K562 (cell line): Measurements from ENCODE around the gene ZEB2. TPM values are rescaled to one million over a fixed set of nuclear protein-coding genes. Genes with fewer than 3 reads are reported as not detected.
A peak's percentile ranks its signal among the peaks of the same experiment; 100 is the strongest.

Experiments
- E2F3 ChIP-seq: fragments of 250-450 bp; sonication (Bioruptor Pico); IDR thresholded peaks from 2 replicates; pipeline ENCODE4 v1.4.0; 2020; ENCODE audit warnings: mild to moderate bottlenecking
- EHMT2 ChIP-seq: fragments of 450-650 bp; IDR thresholded peaks from 2 replicates; pipeline ENCODE4 v1.6.1; 2018; ENCODE audit warnings: antibody characterized with exemption
- HSF4 ChIP-seq: fragments of 250-450 bp; sonication (Bioruptor Pico); IDR thresholded peaks from 2 replicates; pipeline ENCODE4 v2.1.2; 2022; ENCODE audit warnings: mild to moderate bottlenecking, moderate library complexity, borderline replicate concordance
- MTA1 ChIP-seq: fragments of 450-650 bp; IDR thresholded peaks from 2 replicates; pipeline ENCODE4 v1.6.1; 2017; ENCODE audit warnings: borderline replicate concordance
- MTA2 ChIP-seq: fragments of 450-650 bp; IDR thresholded peaks from 2 replicates; pipeline ENCODE4 v1.6.1; 2016; ENCODE audit warnings: low read depth
- MYBL2 ChIP-seq, 2 experiments: fragments of 450-650 bp in 1 of 2; sonication (generic) in 1 of 2; formaldehyde crosslinking in 1 of 2; IDR thresholded peaks; 2 replicates each; pipeline versions ENCODE4 v1.6.1 to v1.8.1; 2017 to 2022; ENCODE audit warnings: borderline replicate concordance in 1 of 2, inconsistent platforms in 1 of 2, low read depth in 1 of 2, mild to moderate bottlenecking in 1 of 2, missing genetic modification reagents in 1 of 2, moderate library complexity in 1 of 2
- RAD21 ChIP-seq, 2 experiments: fragments of 250-450 bp in 1 of 2; fragments of 450-650 bp in 1 of 2; sonication (Bioruptor Pico) in 1 of 2; formaldehyde crosslinking in 1 of 2; IDR thresholded peaks in 1 of 2; conservative IDR thresholded peaks in 1 of 2; 2 replicates each; pipeline versions ENCODE4 v1.4.0 to v1.8.0; 2020 to 2022; ENCODE audit warnings: mild to moderate bottlenecking in 2 of 2, moderate library complexity in 1 of 2
- TCF7 ChIP-seq: sonication (generic); IDR thresholded peaks from 2 replicates; pipeline ENCODE4 v1.6.1; 2016; ENCODE audit warnings: antibody characterized with exemption, borderline replicate concordance
- TSC22D4 ChIP-seq: fragments of 450-650 bp; IDR thresholded peaks from 2 replicates; pipeline ENCODE4 v1.6.1; 2016; ENCODE audit warnings: missing genetic modification characterization, missing biosample characterization, control low read depth
- XRCC5 ChIP-seq: fragments of 200-400 bp; formaldehyde crosslinking; IDR thresholded peaks from 2 replicates; pipeline ENCODE4 v1.6.1; 2017; ENCODE audit warnings: low read depth, mild to moderate bottlenecking, low read length
- ZNF12 ChIP-seq: sonication (generic); formaldehyde crosslinking; IDR thresholded peaks from 2 replicates; pipeline ENCODE4 v1.4.0; 2020; ENCODE audit warnings: mild to moderate bottlenecking, missing genetic modification reagents
- ZNF175 ChIP-seq: fragments of 200-800 bp; sonication (Bioruptor generic); IDR thresholded peaks from 2 replicates; pipeline ENCODE4 v1.6.1; 2016; ENCODE audit warnings: low read depth, mild to moderate bottlenecking, missing genetic modification characterization, missing compliant biosample characterization
- ZNF354B ChIP-seq: fragments of 250-450 bp; sonication (Bioruptor Pico); IDR thresholded peaks from 2 replicates; pipeline ENCODE4 v1.4.0; 2020
- ZNF444 ChIP-seq: fragments of 250-450 bp; sonication (Bioruptor Pico); IDR thresholded peaks from 2 replicates; pipeline ENCODE4 v1.4.0; 2020; ENCODE audit warnings: mild to moderate bottlenecking, moderate library complexity
- ZNF644 ChIP-seq: fragments of 200-800 bp; sonication (Bioruptor generic); IDR thresholded peaks from 2 replicates; pipeline ENCODE4 v1.6.1; 2016; ENCODE audit warnings: low read depth, missing genetic modification characterization, missing compliant biosample characterization
- polyA plus RNA-seq, 8 experiments: library from polyadenylated mRNA; depleted of rRNA in 4 of 8; stranded (reverse) in 5 of 8; unstranded in 3 of 8; fragments of >200 nt; fragmentation: Nextera tagmentation in 2 of 8; fragmentation: Illumina TruSeq in 1 of 8; extraction: Ambion mirVana in 2 of 8; extraction: Trizol in 1 of 8; gene quantifications; 2 replicates each; pipeline versions ENCODE4 v1.2.1 to v1.2.3, GENCODE V29; 2011 to 2014; ENCODE audit warnings: inconsistent platforms in 1 of 8, missing spikeins in 1 of 8
- total RNA-seq, 7 experiments: library from RNA; depleted of rRNA in 6 of 7; stranded (reverse); fragments of >200 nt in 6 of 7; fragmentation: Illumina TruSeq in 2 of 7; extraction: Trizol in 2 of 7; gene quantifications; 2 replicates each; pipeline versions ENCODE4 v1.2.1 to v1.2.3, GENCODE V29; 2011 to 2021; ENCODE audit warnings: low replicate concordance in 1 of 7
- TF ChIP-seq, protein P1 (sequence below): sonication (generic); formaldehyde crosslinking; IDR thresholded peaks from 2 replicates; pipeline ENCODE4 v1.8.1; 2023; ENCODE audit warnings: mild to moderate bottlenecking, missing genetic modification reagents
- TF ChIP-seq, protein P2 (sequence below), 2 experiments: fragments of 450-650 bp in 1 of 2; sonication (generic) in 1 of 2; formaldehyde crosslinking in 1 of 2; IDR thresholded peaks; 2 replicates each; pipeline versions ENCODE4 v1.7.1 to v1.9.0; 2016 to 2022; ENCODE audit warnings: inconsistent platforms in 1 of 2, mild to moderate bottlenecking in 1 of 2, missing genetic modification reagents in 1 of 2

Gene ZEB2
- total and polyA plus RNA-seq, 9 of the 15 experiments (the other 6 are each of a cell fraction or from before 2014, with no cell fraction given) = 15.1 to 113 (median 72.3) TPM

DNA sequence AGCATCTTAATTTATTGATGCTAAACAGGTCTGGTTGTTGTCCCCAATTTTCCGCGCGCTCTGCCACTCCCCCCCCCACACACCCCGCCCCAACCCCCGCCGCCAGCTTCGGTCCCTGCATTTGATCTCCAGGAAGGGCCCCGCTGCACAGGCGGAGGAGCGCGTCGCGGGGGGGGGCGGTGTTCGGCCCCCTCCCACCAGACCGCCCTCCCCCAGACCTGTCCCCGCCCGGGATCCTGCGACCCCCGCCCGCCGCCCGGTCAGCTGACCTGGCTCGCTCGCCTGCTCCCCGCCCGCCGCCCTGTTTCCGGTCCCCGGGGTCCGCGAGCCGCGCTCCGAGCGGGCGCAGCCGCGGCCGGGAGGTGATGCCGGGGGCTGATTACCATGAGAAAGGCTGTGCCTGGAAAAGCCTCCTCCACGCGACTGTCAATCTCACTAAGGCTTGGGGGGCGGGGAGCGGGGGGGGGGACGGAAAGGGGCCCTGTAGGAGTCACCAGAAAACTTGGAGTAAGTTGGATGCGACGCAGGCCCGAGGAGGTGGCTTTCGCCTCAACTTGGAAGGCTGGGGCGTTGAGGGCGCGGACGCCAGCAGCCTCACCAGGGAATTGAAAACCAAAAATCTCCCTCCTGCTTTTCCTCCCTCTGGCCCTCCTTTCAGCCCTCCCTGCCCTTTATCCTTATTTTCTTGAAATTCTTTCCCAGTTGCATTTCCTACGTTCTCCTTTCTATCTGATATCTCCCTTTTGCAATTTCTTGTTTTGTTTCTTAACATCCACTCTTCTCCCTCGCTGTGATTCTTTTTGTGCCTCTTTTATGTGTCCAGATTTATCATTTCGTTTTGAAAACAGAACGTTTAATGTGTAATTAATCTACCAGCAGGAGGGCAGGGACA, 4.4 kb upstream of the ZEB2 start (continued):
- no peak for TF ChIP-seq RAD21 (CRISPR knock-in tag; conservative IDR thresholded peaks at IDR 0.05 in 1 of 2, IDR thresholded peaks at IDR 0.05 in 1 of 2)
- TF ChIP-seq, protein P1, sequence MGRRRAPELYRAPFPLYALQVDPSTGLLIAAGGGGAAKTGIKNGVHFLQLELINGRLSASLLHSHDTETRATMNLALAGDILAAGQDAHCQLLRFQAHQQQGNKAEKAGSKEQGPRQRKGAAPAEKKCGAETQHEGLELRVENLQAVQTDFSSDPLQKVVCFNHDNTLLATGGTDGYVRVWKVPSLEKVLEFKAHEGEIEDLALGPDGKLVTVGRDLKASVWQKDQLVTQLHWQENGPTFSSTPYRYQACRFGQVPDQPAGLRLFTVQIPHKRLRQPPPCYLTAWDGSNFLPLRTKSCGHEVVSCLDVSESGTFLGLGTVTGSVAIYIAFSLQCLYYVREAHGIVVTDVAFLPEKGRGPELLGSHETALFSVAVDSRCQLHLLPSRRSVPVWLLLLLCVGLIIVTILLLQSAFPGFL (CRISPR knock-in tag) = no peak
- no peak for TF ChIP-seq ZNF12 (CRISPR knock-in tag)
- no peak for TF ChIP-seq E2F3
- TF ChIP-seq XRCC5 = no peak
- TF ChIP-seq HSF4 (CRISPR knock-in tag) = no peak
- 0 out of 2 replicates have a peak, but pooled peaks have one; percentile 25 for TF ChIP-seq MTA1
- TF ChIP-seq, protein P2, sequence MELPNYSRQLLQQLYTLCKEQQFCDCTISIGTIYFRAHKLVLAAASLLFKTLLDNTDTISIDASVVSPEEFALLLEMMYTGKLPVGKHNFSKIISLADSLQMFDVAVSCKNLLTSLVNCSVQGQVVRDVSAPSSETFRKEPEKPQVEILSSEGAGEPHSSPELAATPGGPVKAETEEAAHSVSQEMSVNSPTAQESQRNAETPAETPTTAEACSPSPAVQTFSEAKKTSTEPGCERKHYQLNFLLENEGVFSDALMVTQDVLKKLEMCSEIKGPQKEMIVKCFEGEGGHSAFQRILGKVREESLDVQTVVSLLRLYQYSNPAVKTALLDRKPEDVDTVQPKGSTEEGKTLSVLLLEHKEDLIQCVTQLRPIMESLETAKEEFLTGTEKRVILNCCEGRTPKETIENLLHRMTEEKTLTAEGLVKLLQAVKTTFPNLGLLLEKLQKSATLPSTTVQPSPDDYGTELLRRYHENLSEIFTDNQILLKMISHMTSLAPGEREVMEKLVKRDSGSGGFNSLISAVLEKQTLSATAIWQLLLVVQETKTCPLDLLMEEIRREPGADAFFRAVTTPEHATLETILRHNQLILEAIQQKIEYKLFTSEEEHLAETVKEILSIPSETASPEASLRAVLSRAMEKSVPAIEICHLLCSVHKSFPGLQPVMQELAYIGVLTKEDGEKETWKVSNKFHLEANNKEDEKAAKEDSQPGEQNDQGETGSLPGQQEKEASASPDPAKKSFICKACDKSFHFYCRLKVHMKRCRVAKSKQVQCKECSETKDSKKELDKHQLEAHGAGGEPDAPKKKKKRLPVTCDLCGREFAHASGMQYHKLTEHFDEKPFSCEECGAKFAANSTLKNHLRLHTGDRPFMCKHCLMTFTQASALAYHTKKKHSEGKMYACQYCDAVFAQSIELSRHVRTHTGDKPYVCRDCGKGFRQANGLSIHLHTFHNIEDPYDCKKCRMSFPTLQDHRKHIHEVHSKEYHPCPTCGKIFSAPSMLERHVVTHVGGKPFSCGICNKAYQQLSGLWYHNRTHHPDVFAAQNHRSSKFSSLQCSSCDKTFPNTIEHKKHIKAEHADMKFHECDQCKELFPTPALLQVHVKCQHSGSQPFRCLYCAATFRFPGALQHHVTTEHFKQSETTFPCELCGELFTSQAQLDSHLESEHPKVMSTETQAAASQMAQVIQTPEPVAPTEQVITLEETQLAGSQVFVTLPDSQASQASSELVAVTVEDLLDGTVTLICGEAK (IDR thresholded peaks at IDR 0.05) = peak; percentile 59
- TF ChIP-seq, protein P2 (CRISPR knock-in tag; IDR thresholded peaks at IDR 0.05) = no peak
- no peak for TF ChIP-seq TCF7
- no peak for TF ChIP-seq MYBL2 (IDR thresholded peaks at IDR 0.05; ENCODE audit: low read depth)
- TF ChIP-seq MYBL2 (CRISPR knock-in tag; IDR thresholded peaks at IDR 0.05; ENCODE audit: borderline replicate concordance) = no peak
- TF ChIP-seq TSC22D4 = no peak
- TF ChIP-seq ZNF444 (CRISPR knock-in tag) = no peak
- no peak for TF ChIP-seq EHMT2
- TF ChIP-seq ZNF175 (CRISPR knock-in tag) = no peak
- no peak for TF ChIP-seq ZNF644 (tag)
- no peak for TF ChIP-seq ZNF354B (CRISPR knock-in tag)
- TF ChIP-seq MTA2 = no peak
